ENCODE results near the gene KRT3. TPM values are rescaled to one million over a fixed set of nuclear protein-coding genes. Genes with fewer than 3 reads are reported as not detected.

KRT3 gene
- total and polyA plus RNA-seq, 9 of the 15 experiments (the other 6 are each of a cell fraction or from before 2014, with no cell fraction given), result not detected

DNA sequence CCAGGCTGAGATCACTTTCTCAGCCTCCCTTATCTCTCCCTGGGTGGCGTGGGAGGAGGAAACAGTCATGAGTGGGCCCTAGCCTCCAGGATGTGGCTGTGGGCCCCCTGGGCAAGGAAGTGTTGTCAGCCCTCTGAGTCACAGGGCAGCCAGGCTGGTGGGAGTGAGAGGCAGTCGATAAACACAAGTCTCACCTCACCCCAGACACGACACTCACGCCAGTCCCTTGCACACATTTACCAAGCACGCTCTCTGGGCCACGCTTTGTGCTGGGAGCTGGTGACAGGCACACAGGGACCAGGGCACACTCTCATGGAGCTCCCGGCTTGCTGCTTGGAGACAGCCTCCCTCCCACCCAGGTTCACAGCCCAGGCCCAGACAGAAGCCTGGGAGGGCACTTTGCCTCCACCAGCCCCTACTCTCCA, 40.1 kb upstream of the KRT3 start (continued):
- no peak for TF ChIP-seq CHD7 (IDR thresholded peaks at IDR 0.05; ENCODE audit: low read depth, low read length)
- TF ChIP-seq, protein P1, sequence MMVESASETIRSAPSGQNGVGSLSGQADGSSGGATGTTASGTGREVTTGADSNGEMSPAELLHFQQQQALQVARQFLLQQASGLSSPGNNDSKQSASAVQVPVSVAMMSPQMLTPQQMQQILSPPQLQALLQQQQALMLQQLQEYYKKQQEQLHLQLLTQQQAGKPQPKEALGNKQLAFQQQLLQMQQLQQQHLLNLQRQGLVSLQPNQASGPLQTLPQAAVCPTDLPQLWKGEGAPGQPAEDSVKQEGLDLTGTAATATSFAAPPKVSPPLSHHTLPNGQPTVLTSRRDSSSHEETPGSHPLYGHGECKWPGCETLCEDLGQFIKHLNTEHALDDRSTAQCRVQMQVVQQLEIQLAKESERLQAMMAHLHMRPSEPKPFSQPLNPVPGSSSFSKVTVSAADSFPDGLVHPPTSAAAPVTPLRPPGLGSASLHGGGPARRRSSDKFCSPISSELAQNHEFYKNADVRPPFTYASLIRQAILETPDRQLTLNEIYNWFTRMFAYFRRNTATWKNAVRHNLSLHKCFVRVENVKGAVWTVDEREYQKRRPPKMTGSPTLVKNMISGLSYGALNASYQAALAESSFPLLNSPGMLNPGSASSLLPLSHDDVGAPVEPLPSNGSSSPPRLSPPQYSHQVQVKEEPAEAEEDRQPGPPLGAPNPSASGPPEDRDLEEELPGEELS (CRISPR knock-in tag; IDR thresholded peaks at IDR 0.05; ENCODE audit: borderline replicate concordance), result no peak
- no peak for TF ChIP-seq RBM14 (IDR thresholded peaks at IDR 0.05; ENCODE audit: borderline replicate concordance, insufficient read depth, low read depth, low read length)
- TF ChIP-seq ZNF232 (CRISPR knock-in tag; IDR thresholded peaks at IDR 0.05), result no peak
- TF ChIP-seq, protein P2, sequence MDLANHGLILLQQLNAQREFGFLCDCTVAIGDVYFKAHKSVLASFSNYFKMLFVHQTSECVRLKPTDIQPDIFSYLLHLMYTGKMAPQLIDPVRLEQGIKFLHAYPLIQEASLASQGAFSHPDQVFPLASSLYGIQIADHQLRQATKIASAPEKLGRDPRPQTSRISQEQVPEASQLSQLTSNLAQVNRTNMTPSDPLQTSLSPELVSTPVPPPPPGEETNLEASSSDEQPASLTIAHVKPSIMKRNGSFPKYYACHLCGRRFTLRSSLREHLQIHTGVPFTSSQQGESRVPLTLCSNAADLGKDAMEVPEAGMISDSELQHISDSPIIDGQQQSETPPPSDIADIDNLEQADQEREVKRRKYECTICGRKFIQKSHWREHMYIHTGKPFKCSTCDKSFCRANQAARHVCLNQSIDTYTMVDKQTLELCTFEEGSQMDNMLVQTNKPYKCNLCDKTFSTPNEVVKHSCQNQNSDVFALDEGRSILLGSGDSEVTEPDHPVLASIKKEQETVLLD (IDR thresholded peaks at IDR 0.05), result peak; percentile 56; the same call in 1 of the 2 replicates
- TF ChIP-seq VEZF1 (CRISPR knock-in tag; IDR thresholded peaks at IDR 0.05), result peak; percentile 43
- TF ChIP-seq NR2F6 (CRISPR knock-in tag; IDR thresholded peaks at IDR 0.05), result no peak
- peak; percentile 30; the same call in 1 of the 2 replicates for TF ChIP-seq CBFA2T2 (conservative IDR thresholded peaks at IDR 0.05)
